RWPE2 (cell line): ENCODE results near the gene CDKL4.
"Not testable (repeated sequence)": the region's sequence is repeated elsewhere in the genome, so short reads cannot be mapped to it uniquely, and the experiment has no call there.

Source experiments
- ATAC-seq: fragments of 200-7000 bp; cut with Tn5 transposase; 3 replicates; pipeline ENCODE4 v1.9.1; 2021; ENCODE audit warnings: low read depth
- DNase-seq: peaks from one replicate; pipeline ENCODE4 v3.0.0-alpha.2; 2020; ENCODE audit warnings: low spot score
- H3K27ac ChIP-seq: fragments of 450-650 bp; 2 replicates; pipeline ENCODE4 v1.5.1; 2017; ENCODE audit warnings: mild to moderate bottlenecking; ENCODE audit not compliant: poor library complexity, severe bottlenecking
- H3K27me3 ChIP-seq: fragments of 250-450 bp; sonication (Bioruptor Pico); 2 replicates; pipeline ENCODE4 v1.5.1; 2021; ENCODE audit warnings: mild to moderate bottlenecking, moderate library complexity; ENCODE audit not compliant: insufficient read depth, poor library complexity, severe bottlenecking
- H3K36me3 ChIP-seq: fragments of 250-450 bp; sonication (Bioruptor Pico); 2 replicates; pipeline ENCODE4 v1.5.1; 2020; ENCODE audit warnings: low read depth, mild to moderate bottlenecking, moderate library complexity
- H3K4me1 ChIP-seq: fragments of 250-450 bp; sonication (Bioruptor Pico); 2 replicates; pipeline ENCODE4 v1.5.1; 2021; ENCODE audit warnings: mild to moderate bottlenecking, moderate library complexity; ENCODE audit not compliant: insufficient read depth, poor library complexity, severe bottlenecking
- H3K4me3 ChIP-seq: fragments of 250-450 bp; sonication (Bioruptor Pico); 2 replicates; pipeline ENCODE4 v1.5.1; 2021; ENCODE audit warnings: mild to moderate bottlenecking, moderate library complexity; ENCODE audit not compliant: severe bottlenecking
- H3K9me3 ChIP-seq: fragments of 250-450 bp; sonication (Bioruptor Pico); 2 replicates; pipeline ENCODE4 v1.5.1; 2021; ENCODE audit warnings: mild to moderate bottlenecking, moderate library complexity; ENCODE audit not compliant: severe bottlenecking
- CTCF ChIP-seq: fragments of 450-650 bp; IDR thresholded peaks from one replicate; pipeline ENCODE4 v1.5.1; 2017; ENCODE audit warnings: mild to moderate bottlenecking, moderate library complexity; ENCODE audit not compliant: poor library complexity, severe bottlenecking

The CDKL4 gene

GRCh38 chr2:39156107-39156506, 87.7 kb downstream of the CDKL4 start:
- no peak overlapping the region for H3K4me3 ChIP-seq
- DNase-seq = no peak
- no peak overlapping the region for H3K27ac ChIP-seq
- H3K4me1 ChIP-seq = no peaks in the 10 kb centered on the region
- H3K27me3 ChIP-seq = no peaks in the 10 kb centered on the region
- ATAC-seq = no peak
- no peaks in the 10 kb centered on the region for H3K36me3 ChIP-seq
- H3K9me3 ChIP-seq = no peaks in the 10 kb centered on the region
- no peak for TF ChIP-seq CTCF

- not testable (repeated sequence) for H3K27ac ChIP-seq, H3K27me3 ChIP-seq, H3K36me3 ChIP-seq, H3K4me3 ChIP-seq, H3K9me3 ChIP-seq, DNase-seq, ATAC-seq, H3K4me1 ChIP-seq
Measured at GRCh38 chr2:39155573-39155972, 88.2 kb downstream of the CDKL4 start.

DNA sequence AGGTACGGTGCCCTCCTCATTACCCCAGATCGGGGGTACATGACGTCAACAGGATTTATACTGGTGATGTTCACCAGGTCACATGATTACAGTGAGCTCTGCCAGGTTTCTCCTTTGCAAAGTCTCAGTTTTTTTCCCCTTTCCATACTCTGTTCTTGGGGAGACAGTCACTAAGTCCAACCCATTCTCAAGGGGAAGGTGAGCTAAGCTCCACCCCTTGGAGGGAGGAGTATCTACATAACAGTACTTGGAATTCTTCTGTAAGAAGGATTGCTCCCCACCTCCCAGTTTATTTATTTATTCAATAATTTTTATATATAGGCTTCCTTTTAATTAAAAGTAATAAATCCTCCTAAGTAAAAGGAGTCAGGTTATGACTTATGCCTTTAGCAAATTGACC, 88.8 kb downstream of the CDKL4 start:
- no peaks in the 10 kb centered on the region for H3K9me3 ChIP-seq
- DNase-seq (no peak), ATAC-seq (no peak)
- no peaks in the 10 kb centered on the region for H3K36me3 ChIP-seq
- no peak overlapping the region for H3K4me3 ChIP-seq
- no peaks in the 10 kb centered on the region for H3K27me3 ChIP-seq
- H3K27ac ChIP-seq = no peak overlapping the region
- no peaks in the 10 kb centered on the region for H3K4me1 ChIP-seq
- TF ChIP-seq CTCF = no peak

DNA sequence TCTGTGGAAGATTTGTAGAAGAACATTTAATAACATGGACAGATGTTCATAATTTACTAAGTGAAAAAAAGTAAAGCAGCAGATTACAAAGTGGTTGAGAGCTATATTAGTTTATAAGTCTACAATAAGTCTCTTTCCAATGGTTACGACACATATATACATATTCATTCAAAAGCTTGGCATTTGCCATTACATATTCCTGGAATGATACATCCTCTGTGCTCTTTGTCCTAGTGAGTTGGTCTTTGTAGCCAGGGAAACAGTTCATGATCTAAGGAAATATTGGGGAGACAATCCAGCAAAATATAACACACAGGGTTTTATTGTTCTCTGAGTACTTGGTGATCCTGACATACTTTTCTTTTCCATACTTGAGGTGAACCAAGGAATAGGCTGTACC, 90.5 kb downstream of the CDKL4 start:
- ATAC-seq = peak; percentile 45; the same call in 1 of the 3 replicates
- Histone ChIP-seq H3K27me3 (no peaks in the 10 kb centered on the region), H3K27ac (no peak overlapping the region), H3K9me3 (no peaks in the 10 kb centered on the region), H3K4me1 (no peaks in the 10 kb centered on the region), H3K4me3 (no peak overlapping the region), H3K36me3 (no peaks in the 10 kb centered on the region)
- no peak for TF ChIP-seq CTCF
- DNase-seq = no peak

GRCh38 chr2:39152504-39152903, 91.3 kb downstream of the CDKL4 start:
- DNase-seq (no peak), ATAC-seq (no peak)
- Histone ChIP-seq H3K4me3 (no peak overlapping the region), H3K4me1 (no peaks in the 10 kb centered on the region), H3K27me3 (no peaks in the 10 kb centered on the region), H3K9me3 (no peaks in the 10 kb centered on the region), H3K36me3 (no peaks in the 10 kb centered on the region), H3K27ac (no peak overlapping the region)
- TF ChIP-seq CTCF = no peak
